B cell (primary cell): ENCODE data around the gene GALNT6. TPM values are rescaled to one million over a fixed set of nuclear protein-coding genes. Genes with fewer than 3 reads are reported as not detected.

Experiments used
- ATAC-seq: fragments of 200-7000 bp; cut with Tn5 transposase; one replicate; pipeline ENCODE4 v1.10.0; 2021; ENCODE audit warnings: low read depth, mild to moderate bottlenecking, moderate number of reproducible peaks, moderate library complexity
- CTCF ChIA-PET: fragments of 350-600 bp; sonication (Branson Sonifier 250); formaldehyde crosslinking; loops from one replicate; lab custom pipeline; 2021; ENCODE audit warnings: antibody characterized with exemption, inconsistent platforms; lab: Charles Lee
- POLR2A ChIA-PET: fragments of 350-600 bp; sonication (Branson Sonifier 250); formaldehyde crosslinking; loops from one replicate; lab custom pipeline; 2021; ENCODE audit warnings: antibody characterized with exemption; lab: Charles Lee
- DNase-seq: peaks from one replicate; pipeline ENCODE4 v3.0.0; 2013
- H2AFZ ChIP-seq: 2 replicates; pipeline ENCODE4 v1.6.1; 2012; ENCODE audit warnings: mild to moderate bottlenecking, low read depth, low read length; ENCODE audit not compliant: insufficient read depth, poor library complexity, severe bottlenecking
- H3K27ac ChIP-seq, 2 donors: 1 replicate in 1 of 2; 2 replicates in 1 of 2; pipeline ENCODE4 v1.5.1; 2012 to 2013; ENCODE audit warnings: low read length in 2 of 2, mild to moderate bottlenecking in 2 of 2, moderate library complexity in 1 of 2
- H3K27me3 ChIP-seq, 4 experiments: fragments of 200-600 bp in 1 of 4; sonication (generic) in 1 of 4; replicated peaks in 1 of 4; 1 replicate in 2 of 4; 2 replicates in 2 of 4; pipeline versions ENCODE4 v1.6.1 to v1.7.0; 2013 to 2016; ENCODE audit warnings: low read length in 3 of 4, mild to moderate bottlenecking in 2 of 4, mixed read lengths in 1 of 4, moderate library complexity in 1 of 4; ENCODE audit not compliant: insufficient read depth in 4 of 4, control insufficient read depth in 3 of 4; ENCODE audit errors: control extremely low read depth in 1 of 4
- H3K36me3 ChIP-seq, 2 experiments: replicated peaks in 1 of 2; 1 replicate in 1 of 2; 2 replicates in 1 of 2; pipeline versions ENCODE4 v1.6.1 to v1.7.1; 2013; ENCODE audit warnings: low read length in 1 of 2; ENCODE audit not compliant: insufficient read depth in 2 of 2, control insufficient read depth in 1 of 2; ENCODE audit errors: control extremely low read depth in 1 of 2, extremely low read depth in 1 of 2
- H3K4me1 ChIP-seq, 2 donors: fragments of 200-600 bp in 1 of 2; sonication (generic) in 1 of 2; 1 replicate in 1 of 2; 2 replicates in 1 of 2; pipeline versions ENCODE4 v1.5.1 to v1.6.1; 2013 to 2017; ENCODE audit warnings: low read length in 2 of 2; ENCODE audit not compliant: control insufficient read depth in 2 of 2, insufficient read depth in 2 of 2
- H3K4me2 ChIP-seq: replicated peaks from 2 replicates; pipeline ENCODE3; 2012; ENCODE audit warnings: mild to moderate bottlenecking, low read depth, low read length; ENCODE audit not compliant: poor library complexity, severe bottlenecking
- H3K4me3 ChIP-seq, 5 experiments: fragments of 200-600 bp in 1 of 5; sonication (generic) in 1 of 5; 1 replicate in 3 of 5; 2 replicates in 2 of 5; pipeline versions ENCODE4 v1.5.1 to v1.7.0; 2011 to 2016; ENCODE audit warnings: low read length in 4 of 5, mild to moderate bottlenecking in 4 of 5, low read depth in 2 of 5, control low read depth in 1 of 5, moderate library complexity in 1 of 5; ENCODE audit not compliant: insufficient read depth in 1 of 5; ENCODE audit errors: control extremely low read depth in 1 of 5, extremely low read depth in 1 of 5
- H3K79me2 ChIP-seq: fragments of 200-600 bp; sonication (generic); one replicate; pipeline ENCODE4 v1.6.0; 2016; ENCODE audit warnings: low read length; ENCODE audit not compliant: control insufficient read depth, insufficient read depth
- H3K9ac ChIP-seq: fragments of 200-600 bp; sonication (generic); 2 replicates; pipeline ENCODE4 v1.6.1; 2017; ENCODE audit warnings: mild to moderate bottlenecking, low read length, moderate library complexity
- H3K9me3 ChIP-seq, 3 donors: one replicate each; pipeline versions ENCODE4 v1.6.1 to v1.7.1; 2013; ENCODE audit warnings: low read length in 2 of 3; ENCODE audit not compliant: control insufficient read depth in 2 of 3, insufficient read depth in 1 of 3; ENCODE audit errors: control extremely low read depth in 1 of 3
- H4K20me1 ChIP-seq: 2 replicates; pipeline ENCODE4 v1.6.0; 2012; ENCODE audit warnings: mild to moderate bottlenecking, low read length; ENCODE audit not compliant: insufficient read depth, control insufficient read depth, poor library complexity, severe bottlenecking
- H3K27ac Mint-ChIP-seq: one replicate; pipeline ENCODE4 v1.8.0; 2021; ENCODE audit warnings: mixed read lengths
- H3K27me3 Mint-ChIP-seq: one replicate; pipeline ENCODE4 v1.8.0; 2021; ENCODE audit warnings: mixed read lengths
- H3K4me1 Mint-ChIP-seq: one replicate; pipeline ENCODE4 v1.8.0; 2021; ENCODE audit warnings: mixed read lengths
- H3K4me3 Mint-ChIP-seq: one replicate; pipeline ENCODE4 v1.8.0; 2021; ENCODE audit warnings: mixed read lengths
- H3K9me3 Mint-ChIP-seq: one replicate; pipeline ENCODE4 v1.8.0; 2022; ENCODE audit warnings: mixed read lengths; ENCODE audit not compliant: insufficient read depth
- CTCF ChIP-seq: fragments of 200-600 bp; IDR thresholded peaks from one replicate; pipeline ENCODE4 v1.8.0; 2022; ENCODE audit warnings: antibody characterized with exemption, mild to moderate bottlenecking
- EZH2 ChIP-seq: IDR thresholded peaks from 2 replicates; pipeline ENCODE4 v1.6.1; 2012; ENCODE audit warnings: borderline replicate concordance, low read depth, mild to moderate bottlenecking, moderate library complexity, low read length; ENCODE audit not compliant: insufficient read depth, poor library complexity, severe bottlenecking
- WGBS: methylation state at CpG from one replicate; pipeline ENCODE4 v1.1.5; 2013; ENCODE audit warnings: missing lambda C conversion rate; ENCODE audit not compliant: insufficient coverage; 5-methylcytosine and 5-hydroxymethylcytosine counted together
- intact Hi-C: fragments of 100-400 bp; cut with micrococcal nuclease; formaldehyde crosslinking; loops from one replicate; pipeline ENCODE4 v1.10.0; 2022
- polyA plus RNA-seq: library from polyadenylated mRNA; depleted of rRNA; stranded (reverse); fragments of >200 nt; gene quantifications from 2 replicates; pipeline ENCODE4 v1.2.3, GENCODE V29; 2012
- total RNA-seq, 2 donors: library from RNA; stranded (reverse); fragments of 120-200 nt in 1 of 2; gene quantifications; 1 replicate in 1 of 2; 2 replicates in 1 of 2; pipeline versions ENCODE4 v1.2.3 to v1.2.4, GENCODE V29; 2013 to 2022

Gene GALNT6
- total and polyA plus RNA-seq, 2 donors (not counting 1 experiment from before 2014, with no cell fraction given), result 9.0 to 10.3 TPM

- POLR2A ChIA-PET, result interaction anchor here (0.6 to 4.0 kb wide), 2 partner anchors 21 to 55 kb away, joined by 5 to 22 read pairs; no protein-coding TSS in a partner anchor
- peaks cover 0 to 3% of the 10 kb centered on the region in 2 experiments for H3K36me3 ChIP-seq
- no peaks in the 10 kb centered on the region for H4K20me1 ChIP-seq
- peaks cover 22% of the 10 kb centered on the region for H3K79me2 ChIP-seq
- peak overlapping the region in 2 of 5 experiments; percentile 83 to 85 for H3K4me3 ChIP-seq
- peak overlapping the region; percentile 91 for H3K4me2 ChIP-seq
- H3K4me3 Mint-ChIP-seq, result peak overlapping the region; percentile 89
- no peaks in the 10 kb centered on the region for H3K27me3 Mint-ChIP-seq
- H3K4me1 Mint-ChIP-seq, result peaks cover 67% of the 10 kb centered on the region
- H3K27me3 ChIP-seq, result no peaks in the 10 kb centered on the region
- TF ChIP-seq CTCF, result no peak
- TF ChIP-seq EZH2, result no peak
- no peak overlapping the region for H3K27ac ChIP-seq
- H3K9me3 ChIP-seq, result no peaks in the 10 kb centered on the region
- peaks cover 61 to 70% of the 10 kb centered on the region in 2 donors for H3K4me1 ChIP-seq
- ATAC-seq, result no peak
- no peak overlapping the region for H2AFZ ChIP-seq
- WGBS, result 78% methylated on average over 3 of the region's 6 CpGs
- intact Hi-C loops, result loop anchor here (5.0 to 10.0 kb wide), 2 partner anchors 33 to 144 kb away; no protein-coding TSS in a partner anchor
- no peak for DNase-seq
- CTCF ChIA-PET, result interaction anchor here (1.4 to 1.5 kb wide), 2 partner anchors 19 to 21 kb away, joined by 5 to 6 read pairs; no protein-coding TSS in a partner anchor
- peak overlapping the region; percentile 82 for H3K9ac ChIP-seq
- H3K27ac Mint-ChIP-seq, result peak overlapping the region; percentile 88
- no peaks in the 10 kb centered on the region for H3K9me3 Mint-ChIP-seq
Observed at GRCh38 chr12:51390457-51390856, 749 bp downstream of the GALNT6 start.

GRCh38 chr12:51389302-51389999 is 1.8 kb downstream of the GALNT6 start:
- Histone ChIP-seq H3K4me1 (peaks cover 50 to 60% of the 10 kb centered on the region in 2 donors), H3K36me3 (peaks cover 0 to 3% of the 10 kb centered on the region in 2 experiments), H3K27me3 (no peaks in the 10 kb centered on the region), H3K4me3 (no peak overlapping the region), H4K20me1 (no peaks in the 10 kb centered on the region), H3K9me3 (no peaks in the 10 kb centered on the region), H3K27ac (no peak overlapping the region), H3K4me2 (peak overlapping the region; percentile 6), H3K79me2 (peaks cover 22% of the 10 kb centered on the region), H2AFZ (no peak overlapping the region), H3K9ac (no peak overlapping the region)
- peak; percentile 39 for DNase-seq
- Mint-ChIP-seq H3K4me1 (peaks cover 57% of the 10 kb centered on the region), H3K4me3 (peak overlapping the region; percentile 20), H3K9me3 (no peaks in the 10 kb centered on the region), H3K27ac (no peak overlapping the region), H3K27me3 (no peaks in the 10 kb centered on the region)
- ChIA-PET CTCF (interaction anchor here (0.9 to 1.5 kb wide), 4 partner anchors 8 to 49 kb away, joined by 3 to 5 read pairs (median 3); no protein-coding TSS in a partner anchor), POLR2A (interaction anchor here (0.6 to 1.6 kb wide), 4 partner anchors 17 to 367 kb away, joined by 3 to 6 read pairs (median 4); partner anchors contain the start of gene DAZAP2)
- intact Hi-C loops, result no loop called here
- WGBS, result 63% methylated on average over 2 of the region's 2 CpGs
- TF ChIP-seq EZH2 (no peak), CTCF (no peak)
- ATAC-seq, result no peak
